GM10266 (cell line): Measurements from ENCODE around the gene PSPH.
"Not testable (repeated sequence)": the region's sequence is repeated elsewhere in the genome, so short reads cannot be mapped to it uniquely, and the experiment has no call there.

Source experiments
- DNase-seq: peaks from one replicate; pipeline ENCODE4 v3.0.0; 2012; ENCODE audit errors: extremely low spot score
- TF ChIP-seq, protein P1 (sequence below): IDR thresholded peaks from 2 replicates; pipeline ENCODE4 v1.5.1; 2012; ENCODE audit warnings: mild to moderate bottlenecking, low read depth; ENCODE audit not compliant: control insufficient read depth, insufficient read depth; ENCODE audit errors: missing control alignments

PSPH gene

DNA sequence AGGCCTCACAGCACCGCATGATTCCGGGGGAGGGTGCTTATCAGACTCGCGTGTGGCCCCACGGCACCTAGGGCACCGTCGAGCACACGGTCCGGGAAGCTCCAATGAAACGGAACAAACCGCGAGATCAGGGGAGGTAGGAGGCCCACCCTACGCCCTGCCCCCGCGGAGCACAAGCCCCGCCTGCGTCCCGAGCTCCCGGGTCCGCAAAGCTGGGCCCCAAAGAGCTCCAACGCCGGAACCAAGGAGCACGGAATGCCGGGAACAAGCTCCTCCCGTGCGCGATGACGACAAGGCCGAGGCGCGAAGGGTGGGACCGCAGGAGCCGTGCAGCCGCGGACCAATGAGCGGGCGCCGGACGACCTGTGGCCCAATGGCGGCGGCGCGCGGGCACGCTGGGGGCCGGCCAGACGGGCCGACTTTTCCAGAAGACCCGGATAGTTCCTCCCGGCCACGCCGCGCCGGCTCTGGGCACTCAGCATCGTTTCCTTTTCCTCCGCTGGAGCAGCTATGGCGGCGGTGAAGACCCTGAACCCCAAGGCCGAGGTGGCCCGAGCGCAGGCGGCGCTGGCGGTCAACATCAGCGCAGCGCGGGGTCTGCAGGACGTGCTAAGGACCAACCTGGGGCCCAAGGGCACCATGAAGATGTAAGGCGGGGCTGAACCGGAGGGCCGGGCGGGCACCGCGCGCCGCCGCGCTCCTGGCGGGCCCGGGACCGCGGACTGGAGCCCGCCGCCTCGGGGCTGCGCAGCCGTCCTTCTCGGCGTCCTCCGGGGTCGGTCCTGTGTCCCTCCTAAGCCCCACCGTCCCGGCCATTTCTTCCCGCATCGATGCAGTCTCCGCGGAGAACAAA is at the start of gene PSPH, which contains the start of gene CCT6A:
Gene PSPH, minus strand, starts transcription at position 106 of the 853 bp plus-strand sequence. CDS start 30,232 bp downstream, outside the sequence.
Gene CCT6A, plus strand, starts transcription at position 427 of the 853 bp plus-strand sequence. Its CDS starts 84 bp downstream, at position 511.
- TF ChIP-seq, protein P1, sequence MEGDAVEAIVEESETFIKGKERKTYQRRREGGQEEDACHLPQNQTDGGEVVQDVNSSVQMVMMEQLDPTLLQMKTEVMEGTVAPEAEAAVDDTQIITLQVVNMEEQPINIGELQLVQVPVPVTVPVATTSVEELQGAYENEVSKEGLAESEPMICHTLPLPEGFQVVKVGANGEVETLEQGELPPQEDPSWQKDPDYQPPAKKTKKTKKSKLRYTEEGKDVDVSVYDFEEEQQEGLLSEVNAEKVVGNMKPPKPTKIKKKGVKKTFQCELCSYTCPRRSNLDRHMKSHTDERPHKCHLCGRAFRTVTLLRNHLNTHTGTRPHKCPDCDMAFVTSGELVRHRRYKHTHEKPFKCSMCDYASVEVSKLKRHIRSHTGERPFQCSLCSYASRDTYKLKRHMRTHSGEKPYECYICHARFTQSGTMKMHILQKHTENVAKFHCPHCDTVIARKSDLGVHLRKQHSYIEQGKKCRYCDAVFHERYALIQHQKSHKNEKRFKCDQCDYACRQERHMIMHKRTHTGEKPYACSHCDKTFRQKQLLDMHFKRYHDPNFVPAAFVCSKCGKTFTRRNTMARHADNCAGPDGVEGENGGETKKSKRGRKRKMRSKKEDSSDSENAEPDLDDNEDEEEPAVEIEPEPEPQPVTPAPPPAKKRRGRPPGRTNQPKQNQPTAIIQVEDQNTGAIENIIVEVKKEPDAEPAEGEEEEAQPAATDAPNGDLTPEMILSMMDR, result no peak
- DNase-seq, result peak; percentile 96

DNA sequence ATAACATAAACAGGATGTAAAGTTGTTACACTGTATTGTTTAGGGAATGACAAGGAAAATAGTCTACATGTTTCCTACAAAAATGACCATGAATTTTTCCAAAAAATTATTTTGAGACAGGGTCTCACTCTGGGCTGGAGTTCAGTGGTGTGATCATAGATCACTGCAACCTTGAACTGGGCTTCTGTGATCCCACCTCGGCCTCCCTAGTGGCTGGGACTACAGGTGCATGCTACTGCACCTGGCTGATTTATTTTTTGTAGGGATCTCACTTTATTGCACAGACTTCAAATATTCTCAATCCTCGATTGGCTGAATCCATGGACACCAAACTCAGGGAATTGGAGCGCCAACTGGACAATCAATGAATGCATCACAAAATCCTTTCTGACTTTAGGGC is 48.4 kb upstream of the PSPH start:
- TF ChIP-seq, protein P1, result no peak
- DNase-seq, result no peak

DNA sequence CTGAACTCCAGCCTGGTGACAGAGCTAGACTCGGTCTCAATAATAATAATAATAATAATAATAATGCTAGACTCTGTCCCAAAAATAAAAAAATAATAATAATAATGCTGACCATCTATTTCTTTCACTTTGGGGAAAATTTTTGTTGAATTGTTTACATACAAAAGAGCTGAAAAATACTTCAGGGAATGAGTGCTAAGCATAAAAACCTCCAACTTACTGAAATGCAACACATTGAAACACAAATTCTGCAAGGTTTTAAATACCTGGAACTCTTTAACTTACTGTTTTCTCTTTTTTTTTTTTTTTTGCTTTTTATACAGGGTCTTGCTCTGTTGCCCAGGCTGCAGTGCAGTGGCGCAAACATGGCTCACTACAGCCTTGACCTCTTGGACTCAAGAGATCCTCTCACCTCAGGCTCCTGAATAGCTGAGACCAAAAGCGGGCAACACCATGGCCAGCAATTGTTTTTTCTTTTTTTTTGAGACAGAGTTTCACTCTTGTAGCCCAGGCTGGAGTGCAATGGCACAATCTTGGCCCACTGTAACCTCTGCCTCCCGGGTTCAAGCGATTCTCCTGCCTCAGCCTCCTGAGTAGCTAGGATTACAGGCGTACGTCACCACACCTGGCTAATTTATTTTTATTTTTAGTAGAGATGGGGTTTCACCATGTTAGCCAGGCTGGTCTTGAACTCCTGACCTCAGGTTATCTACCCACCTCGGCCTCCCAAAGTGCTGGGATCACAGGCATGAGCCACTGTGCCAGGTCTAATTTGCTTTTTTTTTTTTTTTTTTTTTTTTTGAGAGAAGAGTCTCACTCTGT is 47.2 kb upstream of the PSPH start:
- DNase-seq, result not testable (repeated sequence)

DNA sequence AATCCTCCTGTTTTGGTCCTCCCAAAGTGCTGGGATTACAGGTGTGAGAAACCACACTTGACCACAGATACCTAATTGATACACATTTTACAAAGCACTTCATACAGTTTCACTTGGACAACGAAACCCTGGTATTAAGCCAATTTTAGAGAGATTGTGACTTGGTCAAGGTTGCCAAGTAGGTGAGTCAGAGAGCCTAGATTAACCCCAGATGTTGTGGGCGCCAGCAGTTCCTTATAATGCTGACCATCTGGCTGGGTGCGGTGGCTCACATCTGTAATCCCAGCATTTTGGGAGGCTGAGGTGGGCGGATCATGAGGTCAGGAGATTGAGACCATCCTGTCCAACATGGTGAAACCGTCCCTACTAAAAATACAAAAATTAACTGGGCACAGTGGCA is 46.5 kb upstream of the PSPH start:
- TF ChIP-seq, protein P1, result no peak
- DNase-seq, result no peak

DNA sequence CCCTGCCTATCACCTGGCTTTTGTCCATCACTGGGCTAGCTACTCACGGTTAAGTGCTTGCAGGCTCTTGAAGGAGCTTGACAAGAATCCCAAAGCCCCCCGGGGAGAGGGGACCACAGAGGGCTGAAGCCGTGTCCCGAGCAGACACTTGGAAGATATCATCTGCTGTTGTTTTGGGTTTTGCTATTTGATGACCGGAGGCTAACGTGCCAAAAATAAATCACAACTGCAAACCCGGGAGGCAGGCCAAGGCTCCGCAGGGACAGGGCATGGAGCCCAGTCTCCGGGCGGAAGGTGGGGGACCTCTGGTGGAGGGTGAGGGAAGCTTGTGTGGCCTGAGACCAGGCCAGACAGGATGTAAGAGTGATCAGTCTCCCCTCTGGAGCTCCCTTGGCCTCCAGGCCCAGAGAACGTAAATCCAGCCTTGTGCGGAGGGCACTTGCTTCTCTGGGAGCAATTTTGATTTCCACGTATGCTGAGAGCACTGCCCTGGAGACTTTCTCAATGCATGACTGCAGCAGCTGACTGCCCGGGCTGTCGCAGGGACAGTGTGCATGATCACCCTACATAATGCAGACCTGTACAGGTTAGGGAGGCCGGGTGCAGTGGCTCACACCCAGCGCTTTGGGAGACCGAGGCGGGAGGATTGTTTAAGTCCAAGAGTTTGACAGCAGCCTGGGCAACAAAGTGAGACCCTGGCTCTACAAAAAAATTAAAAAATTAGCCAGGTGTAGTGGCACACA is 41.7 kb upstream of the PSPH start, which contains the start of gene PHKG1:
Gene PHKG1, minus strand, starts transcription at position 164 of the 743 bp plus-strand sequence. CDS start 4,011 bp downstream, outside the sequence.
- no peak for DNase-seq
- TF ChIP-seq, protein P1, result no peak

DNA sequence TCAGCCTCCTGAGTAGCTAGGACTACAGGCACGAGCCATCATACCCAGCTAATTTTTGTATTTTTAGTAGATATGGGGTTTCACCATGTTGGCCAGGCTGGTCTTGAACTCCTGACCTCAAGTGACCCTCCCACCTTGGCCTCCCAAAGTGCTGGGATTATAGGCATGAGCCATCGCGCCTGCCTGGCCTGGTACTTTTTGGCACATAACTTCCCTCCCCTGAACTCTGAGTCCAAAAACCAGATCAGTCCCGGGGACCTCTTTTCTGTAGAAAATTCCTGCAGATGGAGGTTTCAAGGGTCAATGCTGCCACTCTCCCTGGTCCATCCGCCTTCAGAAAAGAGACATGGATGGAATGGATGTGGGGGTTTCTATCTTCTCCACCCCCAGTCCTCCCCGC is 41.1 kb upstream of the PSPH start:
- not testable (repeated sequence) for DNase-seq

DNA sequence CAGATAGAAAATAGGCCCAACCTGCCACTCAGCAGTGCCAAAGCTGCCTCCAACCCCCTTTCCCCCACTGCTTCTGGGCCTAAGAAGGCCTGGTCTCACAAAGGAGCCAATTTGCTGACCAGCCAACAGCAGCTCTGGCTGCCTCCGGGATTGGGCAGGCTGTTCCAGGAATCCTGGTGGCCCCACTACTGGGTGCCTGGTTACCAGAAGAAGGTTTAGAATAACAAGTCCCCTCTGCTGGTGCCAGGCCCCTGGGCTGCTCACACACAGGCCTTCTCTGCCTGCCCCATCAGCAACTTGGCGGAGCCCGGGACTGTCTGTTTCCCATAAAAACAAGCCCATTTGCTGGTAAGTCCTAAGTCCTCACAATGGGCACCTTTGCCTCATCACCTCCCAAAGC is 40.3 kb upstream of the PSPH start:
- no peak for DNase-seq
- TF ChIP-seq, protein P1, result no peak
